HCT116 (cell line): ENCODE results near the gene MAMLD1. TPM values are rescaled to one million over a fixed set of nuclear protein-coding genes. Genes with fewer than 3 reads are reported as not detected.

Experiments used
- ATAC-seq: fragments of 200-7000 bp; cut with Tn5 transposase; 2 replicates; pipeline ENCODE4 v1.9.1; 2020; ENCODE audit warnings: mild to moderate bottlenecking, moderate library complexity
- BruUV-seq: library from RNA; stranded (reverse); fragments of 400-500 nt; replicated peaks from 2 replicates; lab custom pipeline; 2021; lab: Mats Ljungman, UMichigan
- CTCF ChIA-PET: fragments of 300-600 bp; sonication (Branson Sonifier 250); formaldehyde crosslinking; loops from one replicate; lab custom pipeline; 2021; ENCODE audit warnings: antibody characterized with exemption; lab: Charles Lee
- POLR2A ChIA-PET: fragments of 300-600, 350-600 bp; sonication (Branson Sonifier 250); formaldehyde crosslinking; loops from one replicate; lab custom pipeline; 2021; ENCODE audit warnings: antibody characterized with exemption; lab: Charles Lee
- RAD21 ChIA-PET, 2 experiments: fragments of 300-600 bp; sonication (Branson Sonifier 250); formaldehyde crosslinking; loops; one replicate each; lab custom pipeline; 2023; ENCODE audit warnings: low total read pairs in 2 of 2; ENCODE audit not compliant: uncharacterized antibody in 2 of 2, unreplicated experiment in 2 of 2, low non-redundant PET in 1 of 2; lab: Charles Lee
- DNase-seq: peaks from one replicate; pipeline ENCODE4 v3.0.0-alpha.2; 2010; ENCODE audit warnings: low read depth, low spot score
- H2AFZ ChIP-seq: fragments of 200-600 bp; shearing (Covaris generic), sonication (generic); 2 replicates; pipeline ENCODE4 v1.6.1; 2017; ENCODE audit warnings: low read depth, mixed run types, mixed read lengths, antibody characterized with exemption, low read length; ENCODE audit not compliant: poor library complexity, severe bottlenecking
- H3K27ac ChIP-seq: 2 replicates; pipeline ENCODE4 v1.5.1; 2012; ENCODE audit warnings: low read depth, low read length
- H3K27me3 ChIP-seq: fragments of 200-600 bp; sonication (generic); 2 replicates; pipeline ENCODE4 v1.6.1; 2016; ENCODE audit warnings: mixed run types, low read length, mixed read lengths; ENCODE audit not compliant: insufficient read depth
- H3K36me3 ChIP-seq, 2 experiments: fragments of 200-500 bp in 1 of 2; fragments of 200-600 bp in 1 of 2; sonication (Bioruptor generic) in 1 of 2; sonication (generic) in 1 of 2; 2 replicates each; pipeline versions ENCODE4 v1.5.1 to v1.6.1; 2014 to 2016; ENCODE audit warnings: low read length in 2 of 2, inconsistent platforms in 1 of 2, mixed read lengths in 1 of 2, mixed run types in 1 of 2; ENCODE audit not compliant: insufficient read depth in 2 of 2, control insufficient read depth in 1 of 2
- H3K4me1 ChIP-seq, 2 experiments: fragments of 200-600 bp in 1 of 2; sonication (generic) in 1 of 2; 2 replicates each; pipeline versions ENCODE4 v1.5.1 to v1.6.1; 2012 to 2017; ENCODE audit warnings: low read length in 2 of 2, inconsistent platforms in 1 of 2, mild to moderate bottlenecking in 1 of 2, mixed read lengths in 1 of 2, mixed run types in 1 of 2, moderate library complexity in 1 of 2; ENCODE audit not compliant: insufficient read depth in 2 of 2, control insufficient read depth in 1 of 2
- H3K4me2 ChIP-seq: fragments of 200-600 bp; sonication (generic); 2 replicates; pipeline ENCODE4 v1.6.1; 2017; ENCODE audit warnings: mixed run types, low read length, mixed read lengths
- H3K4me3 ChIP-seq, 2 experiments: fragments of 200-600 bp in 1 of 2; sonication (generic) in 1 of 2; replicated peaks in 1 of 2; 2 replicates each; pipeline ENCODE4 v1.5.1; 2011 to 2016; ENCODE audit warnings: low read length in 2 of 2, control low read depth in 1 of 2, low read depth in 1 of 2, mild to moderate bottlenecking in 1 of 2, mixed read lengths in 1 of 2, mixed run types in 1 of 2
- H3K79me2 ChIP-seq: fragments of 200-600 bp; sonication (generic); 2 replicates; pipeline ENCODE4 v1.6.1; 2017; ENCODE audit warnings: mild to moderate bottlenecking, mixed run types, low read length, moderate library complexity, mixed read lengths; ENCODE audit not compliant: insufficient read depth
- H3K9ac ChIP-seq: fragments of 200-600 bp; sonication (generic); 2 replicates; pipeline ENCODE4 v1.6.1; 2016; ENCODE audit warnings: low read length, mixed read lengths
- H3K9me2 ChIP-seq: fragments of 200-600 bp; sonication (generic), shearing (Covaris generic); 2 replicates; pipeline ENCODE4 v1.6.1; 2017; ENCODE audit warnings: mixed run types, mild to moderate bottlenecking, moderate library complexity; ENCODE audit not compliant: insufficient read depth
- H3K9me3 ChIP-seq, 2 experiments: fragments of 200-500 bp in 1 of 2; fragments of 200-600 bp in 1 of 2; sonication (Bioruptor generic) in 1 of 2; sonication (generic) in 1 of 2; 2 replicates each; pipeline ENCODE4 v1.6.1; 2014 to 2017; ENCODE audit warnings: low read length in 2 of 2, mixed read lengths in 2 of 2, inconsistent platforms in 1 of 2, low read depth in 1 of 2, mild to moderate bottlenecking in 1 of 2, mixed run types in 1 of 2, moderate library complexity in 1 of 2; ENCODE audit not compliant: control insufficient read depth in 1 of 2, insufficient read depth in 1 of 2
- H4K20me1 ChIP-seq: fragments of 200-600 bp; sonication (generic), shearing (Covaris generic); 2 replicates; pipeline ENCODE4 v1.6.1; 2017; ENCODE audit warnings: mixed run types, mild to moderate bottlenecking, moderate library complexity; ENCODE audit not compliant: insufficient read depth
- CBX3 ChIP-seq: IDR thresholded peaks from 2 replicates; pipeline ENCODE4 v1.6.1; 2012; ENCODE audit warnings: low read depth
- CEBPB ChIP-seq: IDR thresholded peaks from 2 replicates; pipeline ENCODE4 v1.6.1; 2012; ENCODE audit warnings: low read depth
- ELF1 ChIP-seq: IDR thresholded peaks from 2 replicates; pipeline ENCODE4 v1.6.1; 2012; ENCODE audit warnings: low read depth, borderline replicate concordance
- FOSL1 ChIP-seq: IDR thresholded peaks from 2 replicates; pipeline ENCODE4 v1.6.1; 2012; ENCODE audit warnings: low read depth
- POLR2AphosphoS5 ChIP-seq: IDR thresholded peaks from 2 replicates; pipeline ENCODE4 v1.6.1; 2011; ENCODE audit warnings: mild to moderate bottlenecking, low read depth, low read length, moderate library complexity
- SIN3A ChIP-seq: IDR thresholded peaks from 2 replicates; pipeline ENCODE4 v1.6.1; 2012; ENCODE audit warnings: low read depth
- SRF ChIP-seq: IDR thresholded peaks from 2 replicates; pipeline ENCODE4 v1.6.1; 2012; ENCODE audit warnings: low read depth
- YY1 ChIP-seq: IDR thresholded peaks from 2 replicates; pipeline ENCODE4 v1.6.1; 2011; ENCODE audit warnings: low read length, low read depth, moderate library complexity, mild to moderate bottlenecking; ENCODE audit not compliant: insufficient replicate concordance; ENCODE audit errors: extremely low read depth
- ZNF274 ChIP-seq: fragments of 200-500 bp; sonication (Bioruptor generic); IDR thresholded peaks from 2 replicates; pipeline ENCODE4 v1.6.1; 2014; ENCODE audit warnings: mild to moderate bottlenecking, low read depth, low read length, inconsistent platforms
- intact Hi-C: fragments of 100-400 bp; cut with micrococcal nuclease; formaldehyde crosslinking; loops from 2 replicates; pipeline ENCODE4 v1.10.0; 2022
- total RNA-seq: library from RNA; stranded (reverse); gene quantifications from one replicate; pipeline ENCODE4 v1.2.1, GENCODE V29; 2021; ENCODE audit not compliant: unreplicated experiment
- TF ChIP-seq, protein P1 (sequence below): IDR thresholded peaks from 2 replicates; pipeline ENCODE4 v1.6.1; 2011; ENCODE audit warnings: mild to moderate bottlenecking, low read length, moderate library complexity; ENCODE audit not compliant: insufficient replicate concordance; ENCODE audit errors: extremely low read depth
- TF ChIP-seq, protein P2 (sequence below): IDR thresholded peaks from 2 replicates; pipeline ENCODE4 v1.6.1; 2012

The MAMLD1 gene
- total RNA-seq, 1 experiment from 2014 or later, result 3.6 TPM

DNA sequence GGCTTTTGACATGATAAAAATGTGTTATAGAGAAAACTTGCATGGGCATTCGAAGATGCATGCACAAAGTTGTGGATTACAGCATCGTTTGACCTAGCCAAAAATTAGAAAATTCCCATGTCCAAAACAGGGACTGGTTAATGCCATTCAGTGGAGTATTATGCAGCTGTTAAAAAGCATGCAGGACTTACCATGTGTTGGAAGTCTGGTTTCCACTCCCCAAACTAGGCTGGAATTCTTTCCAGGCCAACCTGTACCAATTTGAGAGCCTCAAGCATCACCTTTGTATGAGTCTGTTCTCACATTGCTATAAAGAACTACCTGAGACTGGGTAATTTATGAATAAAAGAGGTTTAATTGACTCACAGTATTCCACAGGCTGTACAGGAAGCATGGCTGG, 159.4 kb downstream of the MAMLD1 start (continued):
- TF ChIP-seq POLR2AphosphoS5 (no peak), CEBPB (no peak), CBX3 (no peak), ELF1 (no peak), SRF (no peak), SIN3A (no peak)
- TF ChIP-seq, protein P1, sequence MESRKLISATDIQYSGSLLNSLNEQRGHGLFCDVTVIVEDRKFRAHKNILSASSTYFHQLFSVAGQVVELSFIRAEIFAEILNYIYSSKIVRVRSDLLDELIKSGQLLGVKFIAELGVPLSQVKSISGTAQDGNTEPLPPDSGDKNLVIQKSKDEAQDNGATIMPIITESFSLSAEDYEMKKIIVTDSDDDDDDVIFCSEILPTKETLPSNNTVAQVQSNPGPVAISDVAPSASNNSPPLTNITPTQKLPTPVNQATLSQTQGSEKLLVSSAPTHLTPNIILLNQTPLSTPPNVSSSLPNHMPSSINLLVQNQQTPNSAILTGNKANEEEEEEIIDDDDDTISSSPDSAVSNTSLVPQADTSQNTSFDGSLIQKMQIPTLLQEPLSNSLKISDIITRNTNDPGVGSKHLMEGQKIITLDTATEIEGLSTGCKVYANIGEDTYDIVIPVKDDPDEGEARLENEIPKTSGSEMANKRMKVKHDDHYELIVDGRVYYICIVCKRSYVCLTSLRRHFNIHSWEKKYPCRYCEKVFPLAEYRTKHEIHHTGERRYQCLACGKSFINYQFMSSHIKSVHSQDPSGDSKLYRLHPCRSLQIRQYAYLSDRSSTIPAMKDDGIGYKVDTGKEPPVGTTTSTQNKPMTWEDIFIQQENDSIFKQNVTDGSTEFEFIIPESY, result no peak

DNA sequence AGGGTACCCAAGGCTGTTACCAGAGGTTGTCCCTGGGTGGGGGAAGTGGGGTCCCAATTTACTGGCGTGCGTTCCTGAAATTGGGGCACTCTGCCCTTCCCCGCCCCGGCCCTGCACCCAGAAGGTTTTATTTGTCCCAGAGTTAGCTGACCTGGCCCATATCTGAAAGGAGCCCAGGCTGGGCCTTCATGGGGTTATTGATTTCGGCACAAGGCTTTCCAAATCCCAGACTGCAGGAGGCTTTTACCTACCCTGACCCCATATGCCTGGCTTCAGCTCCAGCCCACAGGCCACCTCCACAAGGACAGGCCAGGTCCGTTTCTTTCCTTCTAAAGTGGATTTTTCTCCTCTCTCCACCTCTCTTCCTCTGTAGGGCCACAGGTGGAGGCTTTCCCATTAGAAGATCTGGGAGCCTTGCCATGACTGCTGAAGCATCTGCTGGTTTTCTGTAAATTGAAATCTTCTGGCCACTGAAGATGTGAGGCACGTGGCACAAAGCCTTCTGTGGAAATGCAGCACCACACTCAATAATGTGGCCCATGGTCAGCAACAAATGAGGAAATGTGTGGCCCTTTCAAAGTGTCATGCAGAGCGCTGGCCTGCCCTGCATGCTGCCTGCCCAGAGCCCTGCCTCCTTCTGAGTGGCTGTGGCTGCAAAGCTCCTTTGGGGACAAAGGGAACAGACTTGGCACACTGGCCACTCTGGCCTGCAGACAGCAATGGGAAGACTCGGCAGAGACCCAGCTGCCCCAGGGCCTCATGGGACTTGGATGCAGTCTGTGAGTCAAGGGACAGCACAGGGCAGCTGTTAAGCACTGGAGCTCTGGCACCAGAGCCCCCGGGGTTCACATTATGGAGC, 162.2 kb downstream of the MAMLD1 start:
- RAD21 ChIA-PET, result no interaction called here
- POLR2A ChIA-PET, result no interaction called here
- BruUV-seq, result no TSS peak

More for the DNA sequence above, 162.2 kb downstream of the MAMLD1 start:
- H3K27ac ChIP-seq, result no peak overlapping the region
- H3K9me2 ChIP-seq, result no peaks in the 10 kb centered on the region
- H4K20me1 ChIP-seq, result no peaks in the 10 kb centered on the region
- CTCF ChIA-PET, result no interaction called here
- no peaks in the 10 kb centered on the region for H3K36me3 ChIP-seq
- no peak overlapping the region for H3K4me3 ChIP-seq
- no peaks in the 10 kb centered on the region for H3K9me3 ChIP-seq
- TF ChIP-seq YY1 (no peak), SIN3A (no peak), FOSL1 (no peak), ZNF274 (no peak)
- TF ChIP-seq, protein P2, sequence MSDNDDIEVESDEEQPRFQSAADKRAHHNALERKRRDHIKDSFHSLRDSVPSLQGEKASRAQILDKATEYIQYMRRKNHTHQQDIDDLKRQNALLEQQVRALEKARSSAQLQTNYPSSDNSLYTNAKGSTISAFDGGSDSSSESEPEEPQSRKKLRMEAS, result no peak
- intact Hi-C loops, result no loop called here
- no peak for DNase-seq
- no peaks in the 10 kb centered on the region for H3K27me3 ChIP-seq
- ATAC-seq, result no peak
- H3K9ac ChIP-seq, result no peak overlapping the region
- H3K4me2 ChIP-seq, result no peak overlapping the region
- no peak overlapping the region for H2AFZ ChIP-seq
- no peaks in the 10 kb centered on the region for H3K4me1 ChIP-seq
- no peaks in the 10 kb centered on the region for H3K79me2 ChIP-seq
